Caco-2 (cell line): ENCODE measurements around the gene RNF166. TPM values are rescaled to one million over a fixed set of nuclear protein-coding genes. Genes with fewer than 3 reads are reported as not detected.
A peak's percentile ranks its signal among the peaks of the same experiment; 100 is the strongest.

Experiments
- BruUV-seq: library from RNA; stranded (reverse); fragments of 400-500 nt; replicated peaks from 2 replicates; lab custom pipeline; 2021; lab: Mats Ljungman, UMichigan
- CTCF ChIA-PET: fragments of 300-600 bp; sonication (Branson Sonifier 250); formaldehyde crosslinking; loops from one replicate; lab custom pipeline; 2022; ENCODE audit warnings: antibody characterized with exemption; lab: Charles Lee
- POLR2A ChIA-PET: fragments of 300-600 bp; sonication (Branson Sonifier 250); formaldehyde crosslinking; loops from one replicate; lab custom pipeline; 2022; ENCODE audit warnings: antibody characterized with exemption; lab: Charles Lee
- DNase-seq, 2 experiments: peaks; one replicate each; pipeline versions ENCODE4 v3.0.0 to v3.0.0-alpha.2; 2020 to 2022
- H3K27me3 ChIP-seq: replicated peaks from 2 replicates; pipeline ENCODE4 v1.6.0; 2011; ENCODE audit warnings: low read length; ENCODE audit not compliant: control insufficient read depth, insufficient read depth
- H3K36me3 ChIP-seq: 2 replicates; pipeline ENCODE4 v1.5.1; 2011; ENCODE audit warnings: low read length; ENCODE audit not compliant: control insufficient read depth, insufficient read depth
- H3K4me1 ChIP-seq: fragments of 250-450 bp; sonication (Bioruptor Pico); 2 replicates; pipeline ENCODE4 v1.5.1; 2020; ENCODE audit warnings: mild to moderate bottlenecking
- H3K4me3 ChIP-seq: 2 replicates; pipeline ENCODE4 v1.5.1; 2011; ENCODE audit warnings: low read depth, mild to moderate bottlenecking, control low read depth, low read length
- H3K9me3 ChIP-seq: fragments of 250-450 bp; sonication (Bioruptor Pico); 2 replicates; pipeline ENCODE4 v1.5.1; 2020; ENCODE audit warnings: mild to moderate bottlenecking, moderate library complexity
- H3K27ac Mint-ChIP-seq: one replicate; pipeline ENCODE4 v1.8.0; 2022; ENCODE audit warnings: mixed read lengths; ENCODE audit not compliant: unreplicated experiment
- H3K27me3 Mint-ChIP-seq: one replicate; pipeline ENCODE4 v1.8.0; 2022; ENCODE audit warnings: mixed read lengths; ENCODE audit not compliant: insufficient read depth, unreplicated experiment
- H3K36me3 Mint-ChIP-seq: one replicate; pipeline ENCODE4 v1.8.0; 2022; ENCODE audit warnings: mild to moderate bottlenecking, mixed read lengths; ENCODE audit not compliant: insufficient read depth, unreplicated experiment
- H3K4me1 Mint-ChIP-seq: one replicate; pipeline ENCODE4 v1.8.0; 2022; ENCODE audit warnings: low read depth, mixed read lengths; ENCODE audit not compliant: unreplicated experiment
- H3K4me3 Mint-ChIP-seq: one replicate; pipeline ENCODE4 v1.8.0; 2022; ENCODE audit warnings: mild to moderate bottlenecking, moderate library complexity, mixed read lengths; ENCODE audit not compliant: unreplicated experiment
- H3K9me3 Mint-ChIP-seq: one replicate; pipeline ENCODE4 v1.8.0; 2022; ENCODE audit warnings: mixed read lengths; ENCODE audit not compliant: unreplicated experiment
- CTCF ChIP-seq, 2 experiments: fragments of 200-600 bp in 1 of 2; IDR thresholded peaks; 1 replicate in 1 of 2; 2 replicates in 1 of 2; pipeline versions ENCODE4 v1.5.1 to v1.8.0; 2011 to 2022; ENCODE audit warnings: antibody characterized with exemption in 1 of 2, control low read depth in 1 of 2, inconsistent platforms in 1 of 2, low read depth in 1 of 2, low read length in 1 of 2, mild to moderate bottlenecking in 1 of 2, moderate library complexity in 1 of 2; ENCODE audit not compliant: insufficient read depth in 1 of 2, severe bottlenecking in 1 of 2, unreplicated experiment in 1 of 2
- intact Hi-C: fragments of 100-400 bp; cut with micrococcal nuclease; formaldehyde crosslinking; loops from one replicate; pipeline ENCODE4 v1.10.0; 2022; ENCODE audit not compliant: unreplicated experiment
- total RNA-seq: library from RNA; stranded (reverse); gene quantifications from 2 replicates; pipeline ENCODE4 v1.2.3, GENCODE V29; 2022

Gene RNF166
- total RNA-seq, 1 experiment from 2014 or later = 37.3 TPM

GRCh38 chr16:88651989-88652761 lies 54.0 kb downstream of the RNF166 start:
- Mint-ChIP-seq H3K27me3 (no peaks in the 10 kb centered on the region), H3K4me3 (no peak overlapping the region), H3K4me1 (peaks cover 6% of the 10 kb centered on the region), H3K36me3 (peaks cover 64% of the 10 kb centered on the region), H3K9me3 (no peaks in the 10 kb centered on the region), H3K27ac (no peak overlapping the region)
- Histone ChIP-seq H3K27me3 (no peaks in the 10 kb centered on the region), H3K36me3 (peaks cover 5% of the 10 kb centered on the region), H3K4me1 (peaks cover 17% of the 10 kb centered on the region), H3K4me3 (no peak overlapping the region), H3K9me3 (no peaks in the 10 kb centered on the region)
- intact Hi-C loops = loop anchor here (1.0 kb wide), 1 partner anchor 10 kb away; no protein-coding TSS in a partner anchor
- DNase-seq = no peak
- POLR2A ChIA-PET = interaction anchor here (0.5 kb wide), 1 partner anchor 1276 kb away, joined by 3 read pairs; no protein-coding TSS in a partner anchor
- CTCF ChIA-PET = no interaction called here
- TSS peak; percentile 10 for BruUV-seq
- TF ChIP-seq CTCF (IDR thresholded peaks at IDR 0.05; ENCODE audit: insufficient read depth in 1 of 2, low read depth in 1 of 2, low read length in 1 of 2, severe bottlenecking in 1 of 2, unreplicated experiment in 1 of 2) = no peak

GRCh38 chr16:88651276-88651988 lies 54.8 kb downstream of the RNF166 start:
- no TSS peak for BruUV-seq
- H3K4me3 ChIP-seq = peak overlapping the region; percentile 96

More at GRCh38 chr16:88651276-88651988, 54.8 kb downstream of the RNF166 start:
- peak in 1 of 2 experiments; percentile 44 for DNase-seq
- Histone ChIP-seq H3K36me3 (peaks cover 5% of the 10 kb centered on the region; the same call in 1 of the 2 replicates), H3K9me3 (no peaks in the 10 kb centered on the region), H3K4me1 (peaks cover 17% of the 10 kb centered on the region), H3K27me3 (no peaks in the 10 kb centered on the region)
- Mint-ChIP-seq H3K36me3 (peaks cover 59% of the 10 kb centered on the region), H3K27ac (peak overlapping the region; percentile 87), H3K9me3 (no peaks in the 10 kb centered on the region), H3K4me1 (peaks cover 6% of the 10 kb centered on the region), H3K4me3 (peak overlapping the region; percentile 78), H3K27me3 (no peaks in the 10 kb centered on the region)
- ChIA-PET CTCF (interaction anchor here (0.6 kb wide), 1 partner anchor 37 kb away, joined by 3 read pairs; no protein-coding TSS in a partner anchor), POLR2A (interaction anchor here (0.5 kb wide), 1 partner anchor 1275 kb away, joined by 3 read pairs; no protein-coding TSS in a partner anchor)
- intact Hi-C loops = loop anchor here (1.0 kb wide), 1 partner anchor 11 kb away; no protein-coding TSS in a partner anchor
- TF ChIP-seq CTCF (IDR thresholded peaks at IDR 0.05; ENCODE audit: insufficient read depth in 1 of 2, low read depth in 1 of 2, low read length in 1 of 2, severe bottlenecking in 1 of 2, unreplicated experiment in 1 of 2) = no peak
